ENCODE measurements around the gene RPN1.

DNA sequence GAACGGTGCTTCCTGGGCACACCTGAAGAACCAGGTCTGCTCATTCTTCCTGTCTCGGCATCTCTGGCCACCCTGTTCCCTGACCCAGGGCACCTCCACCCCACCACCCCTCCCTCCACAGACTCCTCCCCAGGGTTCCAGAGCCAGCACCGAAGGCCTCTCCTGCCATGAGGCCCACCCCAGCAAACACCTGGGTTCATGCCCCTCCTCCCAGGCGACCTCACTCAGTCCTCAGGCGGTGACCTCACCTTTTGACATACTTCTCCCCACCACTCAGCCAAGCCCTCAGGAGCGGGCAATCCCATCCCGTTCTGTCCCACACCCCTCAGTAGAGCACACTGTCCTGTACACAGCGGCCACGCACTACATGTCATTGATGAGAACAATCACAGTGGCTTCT, 72.3 kb downstream of the RPN1 start:
- TF ChIP-seq, protein P1, sequence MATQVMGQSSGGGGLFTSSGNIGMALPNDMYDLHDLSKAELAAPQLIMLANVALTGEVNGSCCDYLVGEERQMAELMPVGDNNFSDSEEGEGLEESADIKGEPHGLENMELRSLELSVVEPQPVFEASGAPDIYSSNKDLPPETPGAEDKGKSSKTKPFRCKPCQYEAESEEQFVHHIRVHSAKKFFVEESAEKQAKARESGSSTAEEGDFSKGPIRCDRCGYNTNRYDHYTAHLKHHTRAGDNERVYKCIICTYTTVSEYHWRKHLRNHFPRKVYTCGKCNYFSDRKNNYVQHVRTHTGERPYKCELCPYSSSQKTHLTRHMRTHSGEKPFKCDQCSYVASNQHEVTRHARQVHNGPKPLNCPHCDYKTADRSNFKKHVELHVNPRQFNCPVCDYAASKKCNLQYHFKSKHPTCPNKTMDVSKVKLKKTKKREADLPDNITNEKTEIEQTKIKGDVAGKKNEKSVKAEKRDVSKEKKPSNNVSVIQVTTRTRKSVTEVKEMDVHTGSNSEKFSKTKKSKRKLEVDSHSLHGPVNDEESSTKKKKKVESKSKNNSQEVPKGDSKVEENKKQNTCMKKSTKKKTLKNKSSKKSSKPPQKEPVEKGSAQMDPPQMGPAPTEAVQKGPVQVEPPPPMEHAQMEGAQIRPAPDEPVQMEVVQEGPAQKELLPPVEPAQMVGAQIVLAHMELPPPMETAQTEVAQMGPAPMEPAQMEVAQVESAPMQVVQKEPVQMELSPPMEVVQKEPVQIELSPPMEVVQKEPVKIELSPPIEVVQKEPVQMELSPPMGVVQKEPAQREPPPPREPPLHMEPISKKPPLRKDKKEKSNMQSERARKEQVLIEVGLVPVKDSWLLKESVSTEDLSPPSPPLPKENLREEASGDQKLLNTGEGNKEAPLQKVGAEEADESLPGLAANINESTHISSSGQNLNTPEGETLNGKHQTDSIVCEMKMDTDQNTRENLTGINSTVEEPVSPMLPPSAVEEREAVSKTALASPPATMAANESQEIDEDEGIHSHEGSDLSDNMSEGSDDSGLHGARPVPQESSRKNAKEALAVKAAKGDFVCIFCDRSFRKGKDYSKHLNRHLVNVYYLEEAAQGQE (IDR thresholded peaks at IDR 0.05), result no peak
- TF ChIP-seq, protein P2, sequence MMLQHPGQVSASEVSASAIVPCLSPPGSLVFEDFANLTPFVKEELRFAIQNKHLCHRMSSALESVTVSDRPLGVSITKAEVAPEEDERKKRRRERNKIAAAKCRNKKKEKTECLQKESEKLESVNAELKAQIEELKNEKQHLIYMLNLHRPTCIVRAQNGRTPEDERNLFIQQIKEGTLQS (IDR thresholded peaks at IDR 0.05), result no peak
- TF ChIP-seq, protein P3, sequence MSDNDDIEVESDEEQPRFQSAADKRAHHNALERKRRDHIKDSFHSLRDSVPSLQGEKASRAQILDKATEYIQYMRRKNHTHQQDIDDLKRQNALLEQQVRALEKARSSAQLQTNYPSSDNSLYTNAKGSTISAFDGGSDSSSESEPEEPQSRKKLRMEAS (IDR thresholded peaks at IDR 0.05), result no peak
- TF ChIP-seq SP1 (IDR thresholded peaks at IDR 0.05) (no peak), YY1 (IDR thresholded peaks at IDR 0.05) (no peak), RXRA (IDR thresholded peaks at IDR 0.05) (no peak), GABPA (IDR thresholded peaks at IDR 0.05 in 1 of 2, conservative IDR thresholded peaks at IDR 0.05 in 1 of 2) (no peak), FOXA1 (IDR thresholded peaks at IDR 0.05) (no peak), EGR1 (IDR thresholded peaks at IDR 0.05; ENCODE audit: low read depth in 2 of 2) (no peak), JUND (IDR thresholded peaks at IDR 0.05) (no peak), RAD21 (IDR thresholded peaks at IDR 0.05) (no peak), NR2F2 (IDR thresholded peaks at IDR 0.05) (no peak), HNF4G (IDR thresholded peaks at IDR 0.05) (no peak)
- TF ChIP-seq, protein P4, sequence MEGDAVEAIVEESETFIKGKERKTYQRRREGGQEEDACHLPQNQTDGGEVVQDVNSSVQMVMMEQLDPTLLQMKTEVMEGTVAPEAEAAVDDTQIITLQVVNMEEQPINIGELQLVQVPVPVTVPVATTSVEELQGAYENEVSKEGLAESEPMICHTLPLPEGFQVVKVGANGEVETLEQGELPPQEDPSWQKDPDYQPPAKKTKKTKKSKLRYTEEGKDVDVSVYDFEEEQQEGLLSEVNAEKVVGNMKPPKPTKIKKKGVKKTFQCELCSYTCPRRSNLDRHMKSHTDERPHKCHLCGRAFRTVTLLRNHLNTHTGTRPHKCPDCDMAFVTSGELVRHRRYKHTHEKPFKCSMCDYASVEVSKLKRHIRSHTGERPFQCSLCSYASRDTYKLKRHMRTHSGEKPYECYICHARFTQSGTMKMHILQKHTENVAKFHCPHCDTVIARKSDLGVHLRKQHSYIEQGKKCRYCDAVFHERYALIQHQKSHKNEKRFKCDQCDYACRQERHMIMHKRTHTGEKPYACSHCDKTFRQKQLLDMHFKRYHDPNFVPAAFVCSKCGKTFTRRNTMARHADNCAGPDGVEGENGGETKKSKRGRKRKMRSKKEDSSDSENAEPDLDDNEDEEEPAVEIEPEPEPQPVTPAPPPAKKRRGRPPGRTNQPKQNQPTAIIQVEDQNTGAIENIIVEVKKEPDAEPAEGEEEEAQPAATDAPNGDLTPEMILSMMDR (IDR thresholded peaks at IDR 0.05; ENCODE audit: low read depth, low read length, missing input control), result no peak
